Measurements from ENCODE around the gene AFM. TPM values are rescaled to one million over a fixed set of nuclear protein-coding genes. Genes with fewer than 3 reads are reported as not detected.

AFM gene
- total and polyA plus RNA-seq, 2 of the 13 experiments (the other 11 are each of a cell fraction or from before 2014, with no cell fraction given): 0.13 to 1.8 TPM

GRCh38 chr4:73440653-73441052, 40.9 kb upstream of the AFM start (continued):
- TF ChIP-seq ZNF276 (CRISPR knock-in tag; IDR thresholded peaks at IDR 0.05; ENCODE audit: low read depth) (no peak), ZHX1 (CRISPR knock-in tag; IDR thresholded peaks at IDR 0.05; ENCODE audit: low read depth) (0 out of 2 replicates have a peak, but pooled peaks have one; percentile 18), RERE (CRISPR knock-in tag; IDR thresholded peaks at IDR 0.05; ENCODE audit: low read depth) (no peak), MTA1 (CRISPR knock-in tag; IDR thresholded peaks at IDR 0.05; ENCODE audit: borderline replicate concordance) (no peak), SIX1 (CRISPR knock-in tag; IDR thresholded peaks at IDR 0.05; ENCODE audit: borderline replicate concordance) (no peak), ATF4 (CRISPR knock-in tag; IDR thresholded peaks at IDR 0.05) (0 out of 4 replicates have a peak, but pooled peaks of 1 of the 2 experiments have one; percentile 38), ZNF318 (CRISPR knock-in tag; IDR thresholded peaks at IDR 0.05) (no peak), ZMAT3 (CRISPR knock-in tag; conservative IDR thresholded peaks at IDR 0.05) (peak; percentile 21; the same call in 1 of the 2 replicates), BRD4 (CRISPR knock-in tag; IDR thresholded peaks at IDR 0.05) (no peak)
